Hypothalamus (tissue), 51 donors: ENCODE results near the gene L3MBTL4.
A peak's percentile ranks its signal among the peaks of the same experiment; 100 is the strongest.
"Not testable (repeated sequence)": the region's sequence is repeated elsewhere in the genome, so short reads cannot be mapped to it uniquely, and the experiment has no call there.

Experiments used
- DNase-seq, 51 donors: peaks; one replicate each; lab custom pipeline; 2025; lab: John Stamatoyannopoulos, UW

The L3MBTL4 gene

DNA sequence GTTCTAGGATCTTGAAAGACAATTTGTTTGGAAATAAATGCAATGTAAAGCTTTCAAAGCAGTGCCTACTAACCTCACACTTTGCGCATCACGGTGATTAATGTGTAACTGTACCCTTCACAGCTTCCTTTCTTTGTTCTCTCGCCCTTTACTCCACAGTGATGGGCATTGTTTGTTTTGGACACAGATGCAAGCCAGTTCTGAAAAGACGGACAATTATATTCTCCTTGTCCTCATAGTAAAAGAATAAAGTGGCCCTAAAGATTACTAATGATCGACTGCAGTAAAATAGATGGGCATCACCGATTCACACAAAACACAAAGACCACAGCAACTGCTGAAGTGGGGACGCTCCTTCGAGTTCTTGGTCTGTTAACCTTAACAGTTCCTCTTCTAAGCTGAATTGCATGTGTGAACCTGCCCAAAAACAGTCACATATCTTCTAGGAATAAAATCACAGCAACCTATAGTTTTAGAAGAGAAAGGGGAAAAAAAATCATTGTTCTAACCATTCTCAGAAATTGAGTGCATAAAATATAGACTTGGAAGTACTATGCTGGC lies 7.7 kb downstream of the L3MBTL4 start:
- DNase-seq, result peak in 2 of 51 donors; percentile 19 to 28

- no peak for DNase-seq
Measured at GRCh38 chr18:6406075-6406909, 8.4 kb downstream of the L3MBTL4 start.

- DNase-seq, result peak in 5 of 51 donors; percentile 8 to 31 (median 13)
Measured at GRCh38 chr18:6405237-6406074, 9.3 kb downstream of the L3MBTL4 start.

DNA sequence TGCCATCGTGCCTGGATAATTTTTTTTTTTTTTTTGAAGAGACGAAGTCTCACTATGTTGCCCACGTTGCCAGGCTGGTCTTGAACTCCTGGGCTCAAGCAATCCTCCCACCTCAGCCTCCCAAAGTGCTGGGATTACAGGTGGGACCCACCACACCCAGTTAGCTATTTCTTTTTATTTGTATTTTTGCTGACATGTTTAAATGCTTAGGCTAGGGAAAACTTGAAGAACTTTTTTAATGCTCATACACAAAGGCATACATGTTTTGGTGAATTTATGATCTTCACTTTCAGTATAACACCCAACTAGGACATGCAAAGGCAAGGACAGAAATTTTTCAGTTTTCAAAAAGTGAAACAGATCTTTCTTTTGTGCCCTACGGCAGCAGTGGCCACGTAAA lies 9.9 kb downstream of the L3MBTL4 start:
- no peak for DNase-seq

- peak in 5 of 51 donors; percentile 7 to 30 (median 18) for DNase-seq
Measured at GRCh38 chr18:6401687-6402086, 13.0 kb downstream of the L3MBTL4 start.

- no peak for DNase-seq
Measured at GRCh38 chr18:6399776-6400175, 14.9 kb downstream of the L3MBTL4 start.

GRCh38 chr18:6397931-6398566 lies 16.7 kb downstream of the L3MBTL4 start:
- DNase-seq, result no peak

- no peak for DNase-seq
Measured at GRCh38 chr18:6396847-6397246, 17.9 kb downstream of the L3MBTL4 start.

DNA sequence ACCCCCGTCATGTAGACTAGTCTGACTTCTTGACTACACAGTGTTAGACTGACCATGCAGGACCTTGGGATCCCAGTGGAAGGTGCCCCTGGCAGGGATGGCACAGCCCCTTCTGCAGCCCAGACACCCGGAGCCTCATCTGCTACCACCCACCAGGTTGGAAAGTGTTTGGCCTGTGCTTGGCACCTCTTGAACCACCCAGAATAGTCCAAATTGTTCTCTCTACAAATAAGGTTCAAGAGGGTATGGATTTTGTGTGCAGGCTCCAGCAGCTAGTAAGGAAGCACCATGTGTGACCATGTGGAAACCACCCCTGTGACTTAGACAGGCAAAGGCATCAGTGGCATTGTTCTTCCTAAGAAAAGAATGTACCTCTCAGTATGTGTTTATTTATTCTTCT lies 18.4 kb downstream of the L3MBTL4 start:
- DNase-seq, result no peak

- no peak for DNase-seq
Measured at GRCh38 chr18:6389005-6389404, 25.7 kb downstream of the L3MBTL4 start.

- no peak for DNase-seq
Measured at GRCh38 chr18:6382963-6383362, 31.7 kb downstream of the L3MBTL4 start.

DNA sequence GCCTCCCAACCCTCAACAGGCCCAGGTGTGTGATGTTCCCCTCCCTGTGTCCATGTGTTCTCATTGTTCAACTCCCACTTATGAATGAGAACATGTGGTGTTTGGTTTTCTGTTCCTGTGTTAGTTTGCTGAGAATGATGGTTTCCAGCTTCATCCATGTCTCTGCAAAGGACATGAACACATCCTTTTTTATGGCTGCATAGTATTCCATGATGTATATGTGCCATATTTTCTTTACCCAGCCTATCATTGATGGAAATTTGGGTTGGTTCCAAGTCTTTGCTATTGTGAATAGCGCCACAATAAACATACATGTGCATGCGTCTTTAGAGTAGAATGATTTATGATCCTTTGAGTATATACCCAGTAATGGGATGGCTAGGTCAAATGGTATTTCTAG lies 37.2 kb downstream of the L3MBTL4 start:
- not testable (repeated sequence) for DNase-seq

- DNase-seq, result no peak
Measured at GRCh38 chr18:6376433-6377229, 38.1 kb downstream of the L3MBTL4 start.

DNA sequence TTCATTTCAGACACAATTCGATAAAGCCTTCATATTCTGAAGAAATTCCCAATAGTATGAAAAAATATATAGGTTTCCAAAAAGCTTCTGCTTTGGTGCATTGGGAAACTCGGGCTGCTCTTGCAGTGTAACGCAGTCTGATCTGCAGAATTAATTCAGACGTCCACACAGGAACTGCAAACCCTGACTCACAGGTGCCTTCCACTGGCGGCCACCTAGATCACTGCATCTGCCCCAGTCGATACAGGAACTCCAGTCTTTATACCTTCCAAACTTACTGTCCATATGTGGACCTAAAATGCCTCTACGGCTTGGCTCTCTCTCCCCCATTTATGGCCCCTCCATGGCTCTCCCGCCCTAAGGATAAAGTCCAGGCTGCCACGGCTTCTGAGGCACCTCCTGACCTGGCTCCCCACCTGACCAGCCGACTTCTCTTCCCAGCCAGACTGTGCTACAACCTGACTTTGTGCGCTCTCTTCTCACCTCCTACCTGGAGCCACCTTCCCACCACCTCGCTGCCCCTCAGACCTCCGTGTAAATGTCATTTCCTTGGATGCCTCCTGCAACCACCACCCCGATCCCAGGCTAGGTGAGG lies 39.7 kb downstream of the L3MBTL4 start:
- DNase-seq, result no peak

GRCh38 chr18:6374340-6374739 lies 40.4 kb downstream of the L3MBTL4 start:
- no peak for DNase-seq

- no peak for DNase-seq
Measured at GRCh38 chr18:6373187-6373586, 41.5 kb downstream of the L3MBTL4 start.

DNA sequence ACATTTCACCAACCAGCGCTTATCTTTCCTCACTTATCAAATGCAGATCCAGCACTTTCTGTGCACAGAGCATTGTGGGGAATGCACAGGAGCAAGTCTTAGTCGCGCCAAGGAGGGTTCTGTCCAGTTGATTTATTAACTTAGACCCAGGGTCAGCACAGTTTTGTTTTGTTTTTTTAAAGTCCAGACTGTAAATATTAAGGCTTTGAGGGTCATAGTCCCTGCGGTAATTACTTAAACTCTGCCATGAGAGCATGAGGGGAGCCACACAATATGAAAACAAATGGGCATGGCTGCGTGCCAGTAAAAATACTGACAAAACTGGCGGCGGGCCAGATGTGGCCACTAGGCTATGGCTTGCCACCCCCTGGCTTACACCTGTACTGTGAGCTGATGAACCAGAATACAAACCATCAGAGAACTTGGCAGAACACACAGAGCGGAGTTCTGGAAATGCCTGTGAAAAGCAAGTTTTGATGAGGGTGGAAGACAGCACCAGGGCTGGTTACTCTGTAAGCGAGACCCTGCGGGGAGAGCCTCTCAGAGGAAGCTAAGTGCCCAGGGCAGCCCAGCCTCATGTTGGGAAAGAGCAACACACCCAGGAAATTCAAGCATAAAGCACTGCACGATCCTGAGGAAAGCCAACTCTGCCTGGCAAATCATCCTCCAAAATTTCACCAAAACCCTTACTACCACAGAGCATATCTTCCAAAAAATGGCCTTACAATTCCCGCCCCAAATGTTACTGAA lies 43.6 kb downstream of the L3MBTL4 start:
- DNase-seq, result peak in 1 of 51 donors; percentile 23

DNA sequence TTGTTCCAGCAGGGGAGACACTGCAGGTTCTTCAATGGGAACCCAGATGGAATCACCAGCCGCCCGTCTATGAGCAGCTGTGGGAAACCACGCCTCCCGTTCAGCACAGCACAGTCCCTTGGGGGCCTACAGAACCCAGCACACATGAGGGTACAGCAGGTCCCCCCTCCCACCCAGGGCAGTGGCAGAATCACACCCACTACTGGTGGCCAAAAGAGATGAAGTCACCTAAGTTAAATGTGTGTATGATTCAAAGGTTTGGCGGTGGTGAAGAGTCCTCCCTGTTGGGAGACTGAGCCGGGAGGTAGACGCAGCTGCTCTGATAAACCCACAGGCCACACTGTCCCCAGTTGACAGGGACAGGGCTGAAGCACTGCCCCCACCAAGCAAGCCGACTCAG lies 44.3 kb downstream of the L3MBTL4 start:
- no peak for DNase-seq

DNA sequence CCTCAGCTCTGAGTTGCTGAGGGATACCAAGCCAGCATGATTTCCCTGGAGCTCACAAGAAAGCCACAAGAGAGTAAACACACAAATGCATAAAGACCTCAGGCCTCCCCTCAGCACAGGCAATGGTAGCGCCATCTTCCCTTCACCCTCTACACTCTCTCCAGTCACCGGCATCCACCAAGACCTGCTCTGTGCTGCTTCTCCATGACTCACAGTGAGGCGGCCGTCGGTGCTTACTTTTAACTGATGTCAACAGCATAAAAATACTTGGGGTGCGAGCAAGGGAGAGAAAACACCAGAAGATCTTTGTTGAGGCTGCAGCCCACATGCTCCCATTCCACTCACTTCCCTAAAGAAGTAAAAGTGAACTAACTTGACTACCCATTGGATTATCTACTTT lies 46.7 kb downstream of the L3MBTL4 start:
- DNase-seq, result no peak
